ENCODE data around the gene GREB1. TPM values are rescaled to one million over a fixed set of nuclear protein-coding genes. Genes with fewer than 3 reads are reported as not detected.

Gene GREB1
- total and polyA plus RNA-seq, 2 of the 13 experiments (the other 11 are each of a cell fraction or from before 2014, with no cell fraction given) = 31.3 to 61.2 TPM

DNA sequence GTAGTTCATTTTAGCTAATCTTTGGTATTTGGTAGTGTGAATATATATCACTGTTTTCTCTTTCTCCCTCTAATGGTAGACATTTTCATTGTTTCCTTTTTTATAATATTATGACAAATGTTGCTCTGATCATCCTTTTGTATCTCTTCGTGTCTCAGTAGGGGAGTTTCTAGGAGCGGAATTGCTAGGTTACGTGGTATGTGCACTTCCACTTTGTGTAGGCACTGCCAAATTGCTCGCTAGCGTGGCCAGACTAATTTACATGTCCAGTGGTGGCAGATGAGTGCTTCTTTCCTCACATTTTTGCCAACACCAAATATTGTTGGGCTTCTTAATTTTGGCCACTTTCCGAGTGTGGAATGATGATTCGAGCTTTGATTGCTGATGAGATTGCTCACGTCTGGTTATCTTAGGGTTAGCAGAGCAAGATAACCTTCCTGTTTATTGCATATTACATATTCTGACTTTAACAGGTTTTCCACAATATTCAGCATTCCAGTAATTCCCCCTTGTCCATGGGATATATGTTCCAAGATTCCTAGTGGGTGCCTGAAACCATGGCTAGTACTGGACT is 30.4 kb upstream of the GREB1 start:
- H3K9me3 ChIP-seq (ENCODE audit: low read length) = peaks cover 8% of the 10 kb centered on the region; the same call in 1 of the 2 replicates
- ChIA-PET POLR2A (interaction anchor here (1.0 to 1.5 kb wide), 3 partner anchors 19 to 37 kb away, joined by 3 to 10 read pairs (median 4); partner anchors contain the start of gene E2F6), CTCF (ENCODE audit: low intra/inter-chr PET ratio, low total read pairs) (no interaction called here)
- H3K36me3 ChIP-seq (replicated peaks in 1 of 2; ENCODE audit: control insufficient read depth in 1 of 2, insufficient read depth in 2 of 2, low read length in 2 of 2) = peaks cover 0 to 3% of the 10 kb centered on the region in 2 experiments; a peak in 2 of 5 replicates
- H3K4me3 ChIP-seq (replicated peaks in 1 of 3; ENCODE audit: insufficient read depth in 1 of 3, low read depth in 2 of 3, low read length in 3 of 3) = no peak overlapping the region
- WGBS (ENCODE audit: low lambda C conversion rate) = 72% methylated on average over 8 of the region's 8 CpGs
- no peak for ATAC-seq
- H3K27ac ChIP-seq (ENCODE audit: extremely low read length, insufficient read depth, low read length) = peak overlapping the region; percentile 97
- no peak overlapping the region for H2AFZ ChIP-seq (ENCODE audit: low read length)
- H3K4me1 ChIP-seq (ENCODE audit: insufficient read depth, low read length) = peaks cover 99% of the 10 kb centered on the region
- peak overlapping the region; percentile 52; the same call in 1 of the 2 replicates for H3K9ac ChIP-seq (ENCODE audit: insufficient read depth, low read depth, low read length)
- TF ChIP-seq, protein P1, sequence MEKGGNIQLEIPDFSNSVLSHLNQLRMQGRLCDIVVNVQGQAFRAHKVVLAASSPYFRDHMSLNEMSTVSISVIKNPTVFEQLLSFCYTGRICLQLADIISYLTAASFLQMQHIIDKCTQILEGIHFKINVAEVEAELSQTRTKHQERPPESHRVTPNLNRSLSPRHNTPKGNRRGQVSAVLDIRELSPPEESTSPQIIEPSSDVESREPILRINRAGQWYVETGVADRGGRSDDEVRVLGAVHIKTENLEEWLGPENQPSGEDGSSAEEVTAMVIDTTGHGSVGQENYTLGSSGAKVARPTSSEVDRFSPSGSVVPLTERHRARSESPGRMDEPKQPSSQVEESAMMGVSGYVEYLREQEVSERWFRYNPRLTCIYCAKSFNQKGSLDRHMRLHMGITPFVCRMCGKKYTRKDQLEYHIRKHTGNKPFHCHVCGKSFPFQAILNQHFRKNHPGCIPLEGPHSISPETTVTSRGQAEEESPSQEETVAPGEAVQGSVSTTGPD (CRISPR knock-in tag; IDR thresholded peaks at IDR 0.05) = no peak
- 0 out of 2 replicates have a peak, but pooled peaks have one; percentile 4 for TF ChIP-seq ZSCAN9 (CRISPR knock-in tag; IDR thresholded peaks at IDR 0.05; ENCODE audit: borderline replicate concordance)
- peak; percentile 29 for TF ChIP-seq TEAD3 (CRISPR knock-in tag; optimal IDR thresholded peaks at IDR 0.05; ENCODE audit: borderline replicate concordance)
- no peak for DNase-seq (ENCODE audit: low spot score)
- no TSS peak for BruUV-seq (replicated peaks)
- H3K4me2 ChIP-seq (ENCODE audit: low read depth, low read length) = peak overlapping the region; percentile 9; the same call in 1 of the 2 replicates
- no peaks in the 10 kb centered on the region for H4K20me1 ChIP-seq (ENCODE audit: insufficient read depth, low read length)
- intact Hi-C loops (cut with micrococcal nuclease; ENCODE audit: unreplicated experiment) (no loop called here), in situ Hi-C loops (cut with HindIII; ENCODE audit: extremely low pct_ligation_motif_present, low pct_unique_long_range_greater_than_20kb) (no loop called here)
- H3K27me3 ChIP-seq (ENCODE audit: control insufficient read depth in 1 of 2, insufficient read depth in 2 of 2, low read length in 2 of 2) = no peaks in the 10 kb centered on the region
- FAIRE-seq = no peak
- peaks cover 76% of the 10 kb centered on the region for H3K79me2 ChIP-seq (ENCODE audit: insufficient read depth, low read length)

Data from HepG2 (cell line).